ES-I3 (cell line): ENCODE results near the gene RHPN2.
"Not testable (repeated sequence)": the region's sequence is repeated elsewhere in the genome, so short reads cannot be mapped to it uniquely, and the experiment has no call there.

ENCODE experiments used
- H3K36me3 ChIP-seq: 2 replicates; pipeline ENCODE4 v1.6.1; 2013; ENCODE audit warnings: mild to moderate bottlenecking, low read length, control low read depth, moderate library complexity; ENCODE audit not compliant: insufficient read depth
- H3K4me1 ChIP-seq: 2 replicates; pipeline ENCODE4 v1.6.1; 2013; ENCODE audit warnings: mild to moderate bottlenecking, control low read depth, low read length; ENCODE audit not compliant: insufficient read depth
- H3K9ac ChIP-seq: 2 replicates; pipeline ENCODE4 v1.6.1; 2013; ENCODE audit warnings: low read depth, mild to moderate bottlenecking, low read length, moderate library complexity
- H3K9me3 ChIP-seq: 2 replicates; pipeline ENCODE4 v1.6.1; 2013; ENCODE audit warnings: mild to moderate bottlenecking, low read length, moderate library complexity; ENCODE audit not compliant: control insufficient read depth, insufficient read depth

Gene RHPN2

DNA sequence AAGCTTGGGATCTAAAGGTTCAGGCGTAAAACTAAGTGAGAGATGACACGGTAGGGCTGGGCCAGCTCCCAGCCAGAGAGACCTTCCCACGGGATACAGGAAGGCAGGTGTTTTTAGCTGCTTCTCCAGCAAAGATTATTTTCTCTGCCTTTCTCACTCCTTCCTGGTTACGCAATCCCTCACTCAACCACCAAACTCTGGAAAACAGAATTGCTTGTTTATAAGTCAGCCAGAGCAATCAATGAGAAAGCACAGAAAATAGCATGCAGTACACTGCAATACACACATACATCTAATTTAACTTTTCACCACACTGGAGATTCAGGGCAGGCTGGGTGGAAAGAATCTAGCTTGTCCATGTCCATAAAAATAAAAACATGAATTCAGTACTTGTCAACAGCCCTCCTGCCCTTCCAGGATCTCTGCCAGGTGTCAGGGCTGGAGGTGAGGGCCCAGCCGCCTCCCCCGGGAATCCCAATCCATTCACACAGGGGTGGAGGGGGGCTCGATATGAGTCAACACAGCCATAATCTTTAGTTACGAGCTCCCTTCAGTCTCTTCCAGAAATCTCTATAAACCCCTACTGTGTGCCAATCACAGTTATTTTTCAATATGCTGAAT is 12.2 kb downstream of the RHPN2 start:
- Histone ChIP-seq H3K36me3 (peaks cover 3% of the 10 kb centered on the region; the same call in 1 of the 2 replicates), H3K9ac (no peak overlapping the region), H3K9me3 (no peaks in the 10 kb centered on the region), H3K4me1 (peaks cover 7% of the 10 kb centered on the region; the same call in 1 of the 2 replicates)

DNA sequence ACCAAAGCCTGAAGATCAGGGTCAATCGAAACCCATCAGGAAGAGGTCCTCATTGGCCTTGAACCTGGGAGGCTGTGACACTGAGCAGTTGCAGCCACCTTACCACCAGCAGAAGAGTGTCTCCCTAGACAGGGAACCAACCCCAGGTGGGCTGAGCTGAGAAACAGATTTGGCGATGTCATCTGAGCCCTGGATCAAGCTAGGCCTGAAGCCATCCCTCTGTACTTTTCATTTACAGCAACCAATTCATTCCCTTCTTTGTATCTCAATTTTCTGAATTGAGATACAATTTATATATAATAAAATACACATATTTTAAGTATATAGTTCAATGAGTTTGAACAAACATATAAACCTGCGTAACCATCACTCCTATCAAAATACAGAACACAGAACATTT is 14.6 kb downstream of the RHPN2 start:
- Histone ChIP-seq H3K4me1 (peaks cover 3% of the 10 kb centered on the region; the same call in 1 of the 2 replicates), H3K9ac (no peak overlapping the region), H3K36me3 (peaks cover 5% of the 10 kb centered on the region; the same call in 1 of the 2 replicates), H3K9me3 (no peaks in the 10 kb centered on the region)

DNA sequence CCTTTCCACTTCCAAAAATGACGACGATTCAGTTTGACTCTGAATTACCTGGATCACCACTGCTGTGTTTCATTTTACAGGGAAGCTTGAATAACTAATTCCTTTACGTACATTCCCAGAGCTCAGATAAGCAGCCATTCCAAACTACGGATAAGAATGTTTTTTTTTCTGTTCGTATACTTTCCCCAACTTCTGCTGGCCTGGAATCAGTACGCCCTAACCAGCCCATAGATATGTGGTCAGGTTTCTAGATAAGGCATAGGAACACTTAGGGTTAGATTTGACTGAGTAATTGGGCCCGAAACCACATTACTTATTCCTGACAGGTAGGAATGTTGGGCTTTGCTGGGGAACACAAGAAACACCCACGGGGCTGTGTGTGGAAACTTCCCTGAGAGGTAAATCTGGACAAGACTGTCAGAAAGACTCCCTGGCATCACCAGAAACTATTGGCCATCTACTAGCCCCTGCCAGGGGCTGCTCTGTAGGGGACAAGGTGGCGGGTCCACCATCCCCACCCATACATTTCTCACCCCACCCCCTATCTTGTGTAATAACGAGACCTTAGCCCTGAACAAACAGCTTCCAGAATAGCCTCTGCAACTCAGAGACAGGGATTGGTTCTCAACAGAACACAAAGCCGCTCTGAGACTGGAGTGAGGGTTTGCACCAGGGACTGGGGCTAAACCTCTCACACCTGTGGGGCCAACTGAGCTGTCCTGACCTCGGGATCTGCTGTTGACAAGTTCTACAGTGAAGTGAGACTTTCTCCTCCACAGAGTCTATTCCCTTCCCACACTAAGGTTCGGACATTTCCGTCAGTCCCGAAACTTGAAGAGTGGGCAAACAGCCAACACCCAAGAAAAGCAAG is 15.6 kb downstream of the RHPN2 start:
- Histone ChIP-seq H3K36me3 (peaks cover 5% of the 10 kb centered on the region; the same call in 1 of the 2 replicates), H3K9me3 (no peaks in the 10 kb centered on the region), H3K4me1 (peaks cover 3% of the 10 kb centered on the region; the same call in 1 of the 2 replicates), H3K9ac (no peak overlapping the region)

DNA sequence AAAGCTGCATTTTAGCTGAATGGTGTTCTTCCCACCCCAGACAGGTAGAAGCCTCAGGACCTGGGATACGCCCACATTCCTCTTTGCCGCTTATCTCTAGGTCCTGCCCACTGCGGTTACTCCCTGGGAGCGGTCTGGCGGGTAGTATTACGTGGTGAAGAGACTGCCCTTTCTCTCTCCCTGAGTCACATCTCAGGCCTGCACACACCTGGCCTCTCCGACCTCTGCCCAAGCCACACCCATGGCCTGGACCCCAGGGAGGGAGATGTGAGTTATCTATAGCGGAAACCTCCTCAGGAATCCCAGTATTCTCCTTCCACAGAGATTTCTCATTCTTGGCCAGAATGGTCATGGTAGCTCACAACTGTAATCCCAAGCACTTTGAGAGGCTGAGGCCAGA is 17.3 kb downstream of the RHPN2 start:
- peaks cover 5% of the 10 kb centered on the region; the same call in 1 of the 2 replicates for H3K36me3 ChIP-seq
- no peak overlapping the region for H3K9ac ChIP-seq
- H3K4me1 ChIP-seq = peaks cover 3% of the 10 kb centered on the region; the same call in 1 of the 2 replicates
- no peaks in the 10 kb centered on the region for H3K9me3 ChIP-seq

DNA sequence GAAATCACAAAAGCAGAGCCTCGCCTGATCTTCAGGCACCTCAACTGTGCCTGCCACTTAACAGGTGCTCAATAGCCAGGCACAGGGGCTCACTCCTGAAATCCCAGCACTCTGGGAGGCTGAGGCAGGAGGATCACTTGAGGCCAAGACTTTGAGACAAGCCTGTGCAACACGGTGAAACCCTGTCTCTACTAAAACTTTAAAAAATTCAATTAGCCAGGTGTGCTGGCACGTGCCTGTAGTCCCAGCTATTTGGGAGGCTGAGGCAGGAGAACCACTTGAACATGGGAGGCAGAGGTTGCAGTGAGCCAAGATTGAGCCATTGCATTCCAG is 22.9 kb downstream of the RHPN2 start:
- not testable (repeated sequence) for H3K9me3 ChIP-seq, H3K4me1 ChIP-seq, H3K9ac ChIP-seq

DNA sequence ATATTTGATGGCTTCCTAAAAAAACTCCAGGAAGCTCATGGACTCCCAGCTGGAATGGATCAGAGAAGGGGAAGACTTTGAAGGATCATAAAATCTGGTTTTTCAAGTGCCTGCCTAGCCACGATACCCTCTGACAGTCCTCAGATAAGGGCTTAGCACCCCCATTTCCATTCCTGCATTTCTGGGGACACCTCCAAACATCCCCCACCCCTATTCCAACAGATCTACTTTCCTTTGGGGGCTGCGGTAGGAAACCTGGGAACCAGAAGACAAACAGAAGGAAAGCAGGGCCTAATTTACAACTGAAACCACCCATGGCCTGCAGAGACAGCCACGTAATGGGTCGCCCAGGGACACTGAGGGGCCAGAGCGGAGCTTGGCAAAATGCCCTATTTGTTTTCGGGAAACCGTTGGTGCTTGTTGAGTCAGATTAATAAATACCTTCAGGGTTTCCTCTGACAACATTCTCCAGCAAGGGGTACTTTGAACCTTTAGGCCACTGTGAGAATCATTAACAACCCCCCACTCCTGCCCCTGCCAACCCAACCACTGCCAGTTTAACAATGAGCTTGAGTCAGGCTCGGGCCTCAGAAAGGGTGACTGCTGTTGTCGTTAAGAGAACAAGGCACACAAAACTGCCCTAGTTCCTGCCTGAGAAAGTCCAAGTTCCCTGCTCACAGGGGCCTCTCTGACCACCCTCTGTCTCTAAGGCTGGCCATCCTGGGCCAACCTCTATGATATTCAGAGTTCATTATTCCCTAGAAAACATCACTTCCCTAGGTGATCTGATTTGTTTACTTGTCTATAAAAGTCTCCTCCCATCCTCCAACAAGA is 23.5 kb downstream of the RHPN2 start:
- H3K36me3 ChIP-seq = no peaks in the 10 kb centered on the region
- H3K4me1 ChIP-seq = peaks cover 3% of the 10 kb centered on the region; the same call in 1 of the 2 replicates
- H3K9me3 ChIP-seq = no peaks in the 10 kb centered on the region
- H3K9ac ChIP-seq = no peak overlapping the region

More for the DNA sequence above, 22.9 kb downstream of the RHPN2 start:
- not testable (repeated sequence) for H3K36me3 ChIP-seq

DNA sequence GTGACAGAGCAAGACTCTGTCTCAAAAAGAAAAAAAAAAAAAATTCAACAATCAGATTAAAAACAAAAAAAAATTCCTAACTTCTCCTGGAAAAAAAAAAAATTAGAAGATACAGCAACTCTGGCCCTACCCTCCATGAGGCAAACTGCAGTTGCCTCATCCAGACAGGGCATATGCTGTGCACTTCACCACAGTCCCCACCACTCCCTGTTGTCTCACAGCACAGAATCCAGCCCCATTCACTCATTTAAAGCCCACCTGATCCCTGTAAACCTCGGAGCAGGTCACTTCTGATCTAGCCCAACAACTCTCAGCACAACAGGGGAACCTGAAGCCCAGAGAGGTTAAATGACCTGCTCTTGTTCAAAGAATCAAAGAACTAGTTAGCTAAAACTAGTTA is 24.9 kb downstream of the RHPN2 start:
- H3K36me3 ChIP-seq = no peaks in the 10 kb centered on the region; the same call in 1 of the 2 replicates
- H3K9ac ChIP-seq = no peak overlapping the region
- H3K4me1 ChIP-seq = peaks cover 3% of the 10 kb centered on the region; the same call in 1 of the 2 replicates
- H3K9me3 ChIP-seq = no peaks in the 10 kb centered on the region

DNA sequence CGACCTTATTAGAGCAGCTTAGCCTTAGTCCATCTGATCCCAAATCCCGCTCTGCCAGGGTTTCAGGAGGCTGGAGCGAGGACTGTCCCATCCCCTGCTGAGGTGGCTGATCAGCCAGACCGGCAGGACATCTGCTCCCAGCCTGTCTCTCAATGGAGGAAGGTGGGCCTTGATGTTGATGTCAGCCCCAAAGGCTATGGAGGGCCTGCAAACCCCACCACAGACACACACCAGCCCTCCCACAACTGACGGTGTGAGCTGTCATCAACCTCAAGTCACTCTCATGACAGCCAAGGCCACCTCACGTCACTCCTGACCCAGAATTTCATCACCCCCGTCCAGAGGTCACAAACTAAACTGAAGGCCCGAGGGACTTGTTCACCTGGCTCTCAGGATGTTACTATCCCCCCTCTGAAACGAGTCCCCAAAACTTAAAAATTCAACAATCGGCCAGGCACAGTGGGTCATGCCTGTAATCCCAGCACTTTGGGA is 25.5 kb downstream of the RHPN2 start:
- no peak overlapping the region for H3K9ac ChIP-seq
- H3K4me1 ChIP-seq = peaks cover 3% of the 10 kb centered on the region; the same call in 1 of the 2 replicates
- no peaks in the 10 kb centered on the region; the same call in 1 of the 2 replicates for H3K36me3 ChIP-seq
- H3K9me3 ChIP-seq = no peaks in the 10 kb centered on the region

DNA sequence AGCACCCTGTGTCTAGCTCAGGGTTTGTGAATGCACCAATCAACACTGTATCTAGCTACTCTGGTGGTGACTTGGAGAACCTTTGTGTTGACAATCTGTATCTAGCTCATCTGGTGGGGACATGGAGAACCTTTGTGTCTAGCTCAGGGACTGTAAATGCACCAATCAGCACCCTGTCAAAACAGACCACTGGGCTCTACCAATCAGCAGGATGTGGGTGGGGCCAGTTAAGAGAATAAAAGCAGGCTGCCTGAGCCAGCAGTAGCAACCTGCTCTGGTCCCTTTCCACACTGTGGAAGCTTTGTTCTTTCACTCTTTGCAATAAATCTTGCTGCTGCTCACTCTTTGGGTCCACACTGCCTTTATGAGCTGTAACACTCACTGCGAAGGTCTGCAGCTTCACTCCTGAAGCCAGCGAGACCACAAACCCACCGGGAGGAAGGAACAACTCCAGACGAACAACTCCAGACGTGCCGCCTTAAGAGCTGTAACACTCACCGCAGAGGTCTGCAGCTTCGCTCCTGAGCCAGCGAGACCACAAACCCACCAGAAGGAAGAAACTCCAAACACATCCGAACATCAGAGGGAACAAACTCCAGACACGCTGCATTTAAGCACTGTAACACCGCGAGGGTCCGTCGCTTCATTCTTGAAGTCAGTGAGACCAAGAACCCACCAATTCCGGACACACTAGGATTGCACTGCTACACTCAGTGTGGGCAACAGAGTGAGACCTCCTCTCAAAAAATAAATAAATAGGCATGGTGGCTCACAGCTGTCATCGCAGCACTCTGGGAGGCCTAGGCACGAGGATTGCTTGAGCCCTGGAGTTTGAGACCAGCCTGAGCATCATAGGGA is 27.3 kb downstream of the RHPN2 start:
- H3K36me3 ChIP-seq, H3K9me3 ChIP-seq, H3K9ac ChIP-seq, H3K4me1 ChIP-seq: not testable (repeated sequence)

DNA sequence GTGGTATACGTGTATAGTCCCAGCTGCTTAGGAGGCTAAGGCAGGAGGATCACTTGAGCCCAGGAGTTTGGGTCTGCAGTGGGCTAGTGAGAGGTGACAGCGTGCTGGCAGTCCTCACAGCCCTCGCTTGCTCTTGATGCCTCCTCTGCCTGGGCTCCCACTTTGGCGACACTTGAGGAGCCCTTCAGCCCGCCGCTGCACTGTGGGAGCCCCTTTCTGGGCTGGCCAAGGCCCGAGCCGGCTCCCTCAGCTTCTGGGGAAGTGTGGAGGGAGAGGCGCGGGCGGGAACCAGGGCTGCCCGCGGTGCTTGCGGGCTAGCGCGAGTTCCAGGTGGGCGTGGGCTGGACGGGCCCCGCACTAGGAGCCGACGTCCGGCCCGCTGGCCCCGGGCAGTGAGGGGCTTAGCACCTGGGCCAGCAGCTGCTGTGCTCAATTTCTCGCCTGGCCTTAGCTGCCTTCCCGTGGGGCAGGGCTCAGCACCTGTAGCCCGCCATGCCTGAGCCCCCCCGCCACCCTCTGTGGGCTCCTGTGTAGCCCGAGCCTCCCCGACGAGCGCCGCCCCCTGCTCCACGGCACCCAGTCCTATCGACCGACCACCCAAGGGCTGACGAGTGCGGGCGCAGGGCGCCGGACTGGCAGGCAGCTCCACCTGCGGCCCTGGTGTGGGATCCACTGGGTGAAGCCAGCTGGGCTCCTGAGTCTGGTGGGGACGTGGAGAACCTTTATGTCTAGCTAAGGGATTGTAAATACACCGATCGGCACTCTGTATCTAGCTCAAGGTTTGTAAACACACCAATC is 28.1 kb downstream of the RHPN2 start:
- H3K9ac ChIP-seq, H3K9me3 ChIP-seq, H3K36me3 ChIP-seq, H3K4me1 ChIP-seq: not testable (repeated sequence)

DNA sequence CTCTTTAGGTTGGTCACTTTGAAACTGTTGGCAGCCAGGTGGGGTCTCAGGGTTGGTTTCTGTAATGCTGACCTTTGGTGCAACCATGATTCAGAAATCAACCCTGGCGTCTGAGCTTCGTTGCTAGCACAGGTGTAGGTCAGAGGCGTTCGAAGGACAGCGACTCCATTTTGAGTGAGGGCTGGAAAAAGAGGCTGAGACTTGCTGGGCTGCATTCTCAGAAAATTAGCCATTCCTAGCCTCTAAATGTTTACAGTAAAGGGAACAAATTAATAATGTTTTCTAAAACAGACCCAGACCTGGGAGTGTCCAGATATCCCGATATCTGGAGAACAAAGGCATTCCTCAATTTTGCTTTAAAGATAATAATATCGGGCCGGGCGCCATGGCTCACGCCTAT is 29.2 kb downstream of the RHPN2 start:
- H3K36me3 ChIP-seq = no peaks in the 10 kb centered on the region; the same call in 1 of the 2 replicates
- H3K4me1 ChIP-seq = peaks cover 6% of the 10 kb centered on the region
- peaks cover 4% of the 10 kb centered on the region; the same call in 1 of the 2 replicates for H3K9me3 ChIP-seq
- H3K9ac ChIP-seq = no peak overlapping the region

DNA sequence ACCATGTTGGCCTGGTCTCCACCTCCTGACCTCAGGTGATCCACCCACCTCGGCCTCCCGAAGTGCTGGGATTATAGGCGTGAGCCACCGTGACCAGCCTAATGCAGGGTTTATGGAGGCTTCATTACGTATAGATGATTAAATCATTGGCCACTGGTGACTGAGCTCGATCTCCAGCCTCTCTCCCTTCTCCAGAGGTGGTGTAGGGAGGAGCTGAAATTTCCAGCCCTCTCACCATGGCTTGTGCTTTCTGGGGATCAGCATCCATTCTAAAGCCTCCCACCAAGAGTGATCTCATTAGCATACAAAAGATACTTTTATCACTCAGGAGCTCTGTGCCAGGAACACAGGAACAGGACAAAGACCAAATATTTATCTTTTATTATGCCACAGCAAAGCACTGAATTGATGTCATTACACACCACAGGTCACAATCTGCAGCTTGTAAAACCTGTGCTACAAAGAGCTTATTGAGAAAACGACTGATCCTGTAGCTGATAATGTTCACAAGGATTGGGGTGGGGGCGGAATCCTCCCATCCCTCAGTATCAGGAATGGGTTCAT is 32.4 kb downstream of the RHPN2 start:
- H3K9ac ChIP-seq = no peak overlapping the region
- H3K9me3 ChIP-seq = peaks cover 13% of the 10 kb centered on the region; the same call in 1 of the 2 replicates

More for the DNA sequence above, 32.4 kb downstream of the RHPN2 start:
- Histone ChIP-seq H3K4me1 (peaks cover 6% of the 10 kb centered on the region), H3K36me3 (no peaks in the 10 kb centered on the region; the same call in 1 of the 2 replicates)
